Measurements from ENCODE around the gene BTNL9.

GRCh38 chr5:181098762-181099601 is 58.9 kb downstream of the BTNL9 start:
- TF ChIP-seq CTCF (IDR thresholded peaks at IDR 0.05; ENCODE audit: low read length) (no peak), EZH2phosphoT487 (IDR thresholded peaks at IDR 0.05; ENCODE audit: low read length) (no peak), EZH2 (optimal IDR thresholded peaks at IDR 0.05; ENCODE audit: low read depth, low read length) (no peak)
